Measurements from ENCODE around the gene SHISAL1.
A peak's percentile ranks its signal among the peaks of the same experiment; 100 is the strongest.

Gene SHISAL1

GRCh38 chr22:44276041-44276440 is 36.7 kb downstream of the SHISAL1 start:
- no peak for DNase-seq

GRCh38 chr22:44275631-44275995 is 37.1 kb downstream of the SHISAL1 start:
- no peak for DNase-seq

- DNase-seq: no peak
These were observed 37.7 kb downstream of the SHISAL1 start for GRCh38 chr22:44274918-44275630.

- DNase-seq: no peak
These were observed 39.6 kb downstream of the SHISAL1 start for GRCh38 chr22:44273175-44273574.

- DNase-seq: no peak
These were observed 40.4 kb downstream of the SHISAL1 start for GRCh38 chr22:44272401-44272771.

- DNase-seq: peak; percentile 32
These were observed 40.9 kb downstream of the SHISAL1 start for GRCh38 chr22:44271732-44272400.

GRCh38 chr22:44271010-44271500 is 41.7 kb downstream of the SHISAL1 start:
- DNase-seq: no peak

- DNase-seq: no peak
These were observed 42.2 kb downstream of the SHISAL1 start for GRCh38 chr22:44270556-44270880.

- no peak for DNase-seq
These were observed 42.8 kb downstream of the SHISAL1 start for GRCh38 chr22:44269757-44270555.

GRCh38 chr22:44269117-44269498 is 43.6 kb downstream of the SHISAL1 start:
- no peak for DNase-seq

- DNase-seq: no peak
These were observed 44.2 kb downstream of the SHISAL1 start for GRCh38 chr22:44268431-44269116.

GRCh38 chr22:44267856-44268255 is 44.9 kb downstream of the SHISAL1 start:
- no peak for DNase-seq

- DNase-seq: peak; percentile 32
These were observed 45.7 kb downstream of the SHISAL1 start for GRCh38 chr22:44266796-44267760.

GRCh38 chr22:44263547-44263946 is 49.2 kb downstream of the SHISAL1 start:
- no peak for DNase-seq

- peak; percentile 93 for DNase-seq
These were observed 50.7 kb downstream of the SHISAL1 start for GRCh38 chr22:44261861-44262595.

- no peak for DNase-seq
These were observed 51.4 kb downstream of the SHISAL1 start for GRCh38 chr22:44261164-44261860.

GRCh38 chr22:44260216-44261035 is 52.3 kb downstream of the SHISAL1 start:
- no peak for DNase-seq

- no peak for DNase-seq
These were observed 53.2 kb downstream of the SHISAL1 start for GRCh38 chr22:44259366-44260215.

Measured in COR-L47 (cell line).